SK-N-SH treated with all-trans-retinoic acid at 6 μM for 48 hours (cell line): ENCODE measurements around the gene MXRA8.

Experiments used
- ATAC-seq: fragments of 200-7000 bp; cut with Tn5 transposase; 3 replicates; pipeline ENCODE4 v1.9.1; 2020; ENCODE audit warnings: mild to moderate bottlenecking, moderate library complexity
- BACH2 ChIP-seq: fragments of 250-450 bp; sonication (Bioruptor Pico); IDR thresholded peaks from 2 replicates; pipeline ENCODE4 v1.9.0; 2021; ENCODE audit warnings: mild to moderate bottlenecking, borderline replicate concordance
- CSDC2 ChIP-seq: fragments of 250-450 bp; sonication (Bioruptor Pico); IDR thresholded peaks from 2 replicates; pipeline ENCODE4 v1.5.0; 2020; ENCODE audit warnings: mild to moderate bottlenecking, moderate library complexity
- ESRRG ChIP-seq: fragments of 250-450 bp; sonication (Bioruptor Pico); IDR thresholded peaks from 2 replicates; pipeline ENCODE4 v1.6.1; 2021; ENCODE audit warnings: mild to moderate bottlenecking
- ISL1 ChIP-seq: fragments of 250-450 bp; sonication (Bioruptor Pico); IDR thresholded peaks from 2 replicates; pipeline ENCODE4 v2.1.2; 2022; ENCODE audit warnings: mild to moderate bottlenecking, moderate library complexity
- RARB ChIP-seq: fragments of 250-450 bp; sonication (Bioruptor Pico); IDR thresholded peaks from 2 replicates; pipeline ENCODE4 v1.8.0; 2021; ENCODE audit warnings: mild to moderate bottlenecking, moderate library complexity
- SNAI2 ChIP-seq: fragments of 250-450 bp; sonication (Bioruptor Pico); IDR thresholded peaks from 2 replicates; pipeline ENCODE4 v1.5.0; 2020; ENCODE audit warnings: mild to moderate bottlenecking, moderate library complexity
- TCF4 ChIP-seq: fragments of 250-450 bp; sonication (Bioruptor Pico); IDR thresholded peaks from 2 replicates; pipeline ENCODE4 v1.8.0; 2021; ENCODE audit warnings: mild to moderate bottlenecking, moderate library complexity, borderline replicate concordance
- TOX ChIP-seq: fragments of 250-450 bp; sonication (Bioruptor Pico); IDR thresholded peaks from 2 replicates; pipeline ENCODE4 v1.8.0; 2021; ENCODE audit warnings: mild to moderate bottlenecking, moderate library complexity, borderline replicate concordance
- ZC3H10 ChIP-seq: fragments of 250-450 bp; sonication (Bioruptor Pico); IDR thresholded peaks from 2 replicates; pipeline ENCODE4 v1.5.1; 2021; ENCODE audit warnings: mild to moderate bottlenecking, moderate library complexity
- ZFP3 ChIP-seq: fragments of 250-450 bp; sonication (Bioruptor Pico); IDR thresholded peaks from 2 replicates; pipeline ENCODE4 v1.5.0; 2020; ENCODE audit warnings: mild to moderate bottlenecking, moderate library complexity
- ZFP30 ChIP-seq: fragments of 450-650 bp; formaldehyde crosslinking; IDR thresholded peaks from 2 replicates; pipeline ENCODE4 v1.5.0; 2022; ENCODE audit warnings: mild to moderate bottlenecking, moderate library complexity
- ZNF565 ChIP-seq: fragments of 450-650 bp; formaldehyde crosslinking; conservative IDR thresholded peaks from 2 replicates; pipeline ENCODE4 v1.5.0; 2020; ENCODE audit warnings: low read depth, mild to moderate bottlenecking, moderate library complexity
- ZNF70 ChIP-seq: fragments of 450-650 bp; formaldehyde crosslinking; IDR thresholded peaks from 2 replicates; pipeline ENCODE4 v1.5.0; 2020; ENCODE audit warnings: mild to moderate bottlenecking, moderate library complexity
- ZNF8 ChIP-seq: fragments of 450-650 bp; formaldehyde crosslinking; IDR thresholded peaks from 2 replicates; pipeline ENCODE4 v1.5.0; 2020; ENCODE audit warnings: mild to moderate bottlenecking, moderate library complexity
- TF ChIP-seq, protein P1 (sequence below): fragments of 250-450 bp; sonication (Bioruptor Pico); IDR thresholded peaks from 2 replicates; pipeline ENCODE4 v1.5.0; 2020; ENCODE audit warnings: mild to moderate bottlenecking, moderate library complexity
- TF ChIP-seq, protein P2 (sequence below): fragments of 250-450 bp; sonication (Bioruptor Pico); IDR thresholded peaks from 2 replicates; pipeline ENCODE4 v1.8.0; 2021; ENCODE audit warnings: low read depth, mild to moderate bottlenecking, moderate library complexity, borderline replicate concordance
- TF ChIP-seq, protein P3 (sequence below): fragments of 250-450 bp; sonication (Bioruptor Pico); IDR thresholded peaks from 2 replicates; pipeline ENCODE4 v1.8.0; 2020; ENCODE audit warnings: mild to moderate bottlenecking, moderate library complexity, borderline replicate concordance
- TF ChIP-seq, protein P4 (sequence below): fragments of 250-450 bp; sonication (Bioruptor Pico); IDR thresholded peaks from 2 replicates; pipeline ENCODE4 v1.5.1; 2020; ENCODE audit warnings: low read depth, mild to moderate bottlenecking, moderate library complexity

The MXRA8 gene

DNA sequence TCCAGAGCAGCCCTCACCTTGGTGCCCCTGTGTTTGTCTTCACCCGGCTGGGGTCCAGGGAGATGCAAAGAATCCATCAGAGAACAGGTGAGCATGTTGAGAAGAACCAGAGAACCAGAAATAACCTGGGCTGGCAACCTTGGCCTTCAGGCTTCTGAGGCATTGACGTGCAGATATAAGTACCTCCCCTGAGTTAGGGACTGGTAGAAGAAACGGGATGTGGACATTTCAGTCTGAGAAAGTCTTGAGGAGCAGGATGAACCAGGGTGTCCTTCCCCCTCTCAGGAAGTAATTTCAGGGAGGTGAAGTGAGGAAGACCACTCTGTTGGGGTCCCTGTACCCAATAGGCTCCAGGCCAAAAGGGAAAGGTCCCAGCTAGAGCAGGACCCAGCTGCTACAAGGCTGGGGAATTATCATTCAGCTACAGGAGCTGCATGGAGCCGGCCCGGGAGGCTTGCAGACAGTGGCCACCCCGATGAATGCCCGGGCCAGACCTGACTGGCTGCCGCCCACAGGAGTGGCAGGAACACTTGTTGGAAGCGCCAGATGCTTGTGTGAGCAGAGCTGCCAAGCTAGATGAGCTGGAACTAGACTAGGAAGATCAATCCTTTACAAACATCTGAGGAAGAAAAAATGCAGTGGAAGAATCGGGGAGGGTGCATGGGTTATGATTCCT is 18.3 kb upstream of the MXRA8 start:
- no peak for ATAC-seq
- no peak for TF ChIP-seq TOX (CRISPR knock-in tag)
- TF ChIP-seq ZNF8 (CRISPR knock-in tag): no peak
- no peak for TF ChIP-seq ZFP30 (CRISPR knock-in tag)

DNA sequence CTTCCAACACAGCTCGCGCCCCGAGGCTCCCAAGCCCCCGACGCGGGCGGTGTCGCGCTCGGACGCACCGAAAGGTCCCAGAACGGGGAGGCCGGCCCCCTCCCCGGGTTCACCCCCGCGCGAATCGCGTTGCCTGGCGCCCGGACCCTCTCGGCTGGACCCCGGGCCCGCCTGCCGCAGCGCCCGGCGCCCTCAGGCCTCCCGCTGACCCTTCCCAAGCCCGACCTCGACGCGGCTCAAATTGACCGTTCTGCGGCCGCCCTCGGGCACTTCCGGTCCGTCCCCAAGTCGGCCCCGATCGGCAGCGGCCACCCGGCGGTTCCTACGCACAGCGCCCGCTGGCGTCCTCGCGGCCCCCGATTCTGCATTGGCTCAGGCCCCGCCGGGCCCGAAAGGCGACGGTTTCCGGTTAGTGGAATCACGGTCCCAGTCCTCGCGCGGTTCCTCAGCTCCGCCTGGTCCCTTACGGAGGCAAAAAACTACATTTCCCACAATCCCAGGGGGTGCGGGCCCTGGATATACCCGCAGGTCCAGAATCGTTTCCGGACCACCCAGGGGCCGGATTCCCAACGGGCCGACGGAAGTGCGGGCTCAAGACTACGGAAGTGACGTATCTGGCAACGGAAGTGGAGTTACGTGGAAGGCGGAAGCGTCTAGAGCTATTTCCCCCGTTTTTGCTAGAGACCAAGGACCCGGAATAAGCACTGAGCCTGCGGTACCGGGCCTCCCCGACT is 16.7 kb upstream of the MXRA8 start, which contains the start of gene AURKAIP1:
Gene AURKAIP1, minus strand, starts transcription at position 279 of the 734 bp plus-strand sequence. CDS start 451 bp downstream, outside the sequence.
- ATAC-seq: peak; percentile 95
- TF ChIP-seq, protein P1, sequence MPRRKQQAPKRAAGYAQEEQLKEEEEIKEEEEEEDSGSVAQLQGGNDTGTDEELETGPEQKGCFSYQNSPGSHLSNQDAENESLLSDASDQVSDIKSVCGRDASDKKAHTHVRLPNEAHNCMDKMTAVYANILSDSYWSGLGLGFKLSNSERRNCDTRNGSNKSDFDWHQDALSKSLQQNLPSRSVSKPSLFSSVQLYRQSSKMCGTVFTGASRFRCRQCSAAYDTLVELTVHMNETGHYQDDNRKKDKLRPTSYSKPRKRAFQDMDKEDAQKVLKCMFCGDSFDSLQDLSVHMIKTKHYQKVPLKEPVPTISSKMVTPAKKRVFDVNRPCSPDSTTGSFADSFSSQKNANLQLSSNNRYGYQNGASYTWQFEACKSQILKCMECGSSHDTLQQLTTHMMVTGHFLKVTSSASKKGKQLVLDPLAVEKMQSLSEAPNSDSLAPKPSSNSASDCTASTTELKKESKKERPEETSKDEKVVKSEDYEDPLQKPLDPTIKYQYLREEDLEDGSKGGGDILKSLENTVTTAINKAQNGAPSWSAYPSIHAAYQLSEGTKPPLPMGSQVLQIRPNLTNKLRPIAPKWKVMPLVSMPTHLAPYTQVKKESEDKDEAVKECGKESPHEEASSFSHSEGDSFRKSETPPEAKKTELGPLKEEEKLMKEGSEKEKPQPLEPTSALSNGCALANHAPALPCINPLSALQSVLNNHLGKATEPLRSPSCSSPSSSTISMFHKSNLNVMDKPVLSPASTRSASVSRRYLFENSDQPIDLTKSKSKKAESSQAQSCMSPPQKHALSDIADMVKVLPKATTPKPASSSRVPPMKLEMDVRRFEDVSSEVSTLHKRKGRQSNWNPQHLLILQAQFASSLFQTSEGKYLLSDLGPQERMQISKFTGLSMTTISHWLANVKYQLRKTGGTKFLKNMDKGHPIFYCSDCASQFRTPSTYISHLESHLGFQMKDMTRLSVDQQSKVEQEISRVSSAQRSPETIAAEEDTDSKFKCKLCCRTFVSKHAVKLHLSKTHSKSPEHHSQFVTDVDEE (CRISPR knock-in tag): peak; percentile 67
- TF ChIP-seq, protein P2, sequence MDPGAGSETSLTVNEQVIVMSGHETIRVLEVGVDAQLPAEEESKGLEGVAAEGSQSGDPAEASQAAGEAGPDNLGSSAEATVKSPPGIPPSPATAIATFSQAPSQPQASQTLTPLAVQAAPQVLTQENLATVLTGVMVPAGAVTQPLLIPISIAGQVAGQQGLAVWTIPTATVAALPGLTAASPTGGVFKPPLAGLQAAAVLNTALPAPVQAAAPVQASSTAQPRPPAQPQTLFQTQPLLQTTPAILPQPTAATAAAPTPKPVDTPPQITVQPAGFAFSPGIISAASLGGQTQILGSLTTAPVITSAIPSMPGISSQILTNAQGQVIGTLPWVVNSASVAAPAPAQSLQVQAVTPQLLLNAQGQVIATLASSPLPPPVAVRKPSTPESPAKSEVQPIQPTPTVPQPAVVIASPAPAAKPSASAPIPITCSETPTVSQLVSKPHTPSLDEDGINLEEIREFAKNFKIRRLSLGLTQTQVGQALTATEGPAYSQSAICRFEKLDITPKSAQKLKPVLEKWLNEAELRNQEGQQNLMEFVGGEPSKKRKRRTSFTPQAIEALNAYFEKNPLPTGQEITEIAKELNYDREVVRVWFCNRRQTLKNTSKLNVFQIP: peak; percentile 88; the same call in 1 of the 2 replicates
- TF ChIP-seq ESRRG (CRISPR knock-in tag) (no peak), ZFP3 (peak; percentile 80; the same call in 1 of the 2 replicates), ZNF8 (CRISPR knock-in tag) (peak; percentile 62; the same call in 1 of the 2 replicates), TCF4 (CRISPR knock-in tag) (no peak), ZNF70 (peak; percentile 10; the same call in 1 of the 2 replicates)
- TF ChIP-seq, protein P3, sequence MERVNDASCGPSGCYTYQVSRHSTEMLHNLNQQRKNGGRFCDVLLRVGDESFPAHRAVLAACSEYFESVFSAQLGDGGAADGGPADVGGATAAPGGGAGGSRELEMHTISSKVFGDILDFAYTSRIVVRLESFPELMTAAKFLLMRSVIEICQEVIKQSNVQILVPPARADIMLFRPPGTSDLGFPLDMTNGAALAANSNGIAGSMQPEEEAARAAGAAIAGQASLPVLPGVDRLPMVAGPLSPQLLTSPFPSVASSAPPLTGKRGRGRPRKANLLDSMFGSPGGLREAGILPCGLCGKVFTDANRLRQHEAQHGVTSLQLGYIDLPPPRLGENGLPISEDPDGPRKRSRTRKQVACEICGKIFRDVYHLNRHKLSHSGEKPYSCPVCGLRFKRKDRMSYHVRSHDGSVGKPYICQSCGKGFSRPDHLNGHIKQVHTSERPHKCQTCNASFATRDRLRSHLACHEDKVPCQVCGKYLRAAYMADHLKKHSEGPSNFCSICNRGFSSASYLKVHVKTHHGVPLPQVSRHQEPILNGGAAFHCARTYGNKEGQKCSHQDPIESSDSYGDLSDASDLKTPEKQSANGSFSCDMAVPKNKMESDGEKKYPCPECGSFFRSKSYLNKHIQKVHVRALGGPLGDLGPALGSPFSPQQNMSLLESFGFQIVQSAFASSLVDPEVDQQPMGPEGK (CRISPR knock-in tag): peak; percentile 72; the same call in 1 of the 2 replicates

DNA sequence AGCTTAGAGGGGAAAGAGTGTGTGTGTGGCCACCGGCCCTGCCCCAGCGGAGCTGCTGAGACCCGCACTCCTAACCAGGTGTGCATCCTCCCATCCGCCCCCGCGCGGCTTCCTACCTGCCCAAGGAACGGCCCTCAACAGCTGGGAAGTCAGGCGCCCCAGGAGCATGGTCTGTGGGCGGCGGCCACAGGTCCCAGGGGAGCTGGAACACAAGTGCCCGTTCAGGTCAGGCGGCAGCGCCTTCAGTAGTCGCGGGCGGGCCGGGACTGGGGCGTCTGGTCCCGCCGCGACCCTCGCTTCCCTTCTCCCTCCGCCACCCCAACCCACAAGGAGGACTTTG is 16.2 kb upstream of the MXRA8 start:
- no peak for TF ChIP-seq RARB (CRISPR knock-in tag)
- no peak for TF ChIP-seq ZFP30 (CRISPR knock-in tag)
- no peak for TF ChIP-seq SNAI2 (CRISPR knock-in tag)
- TF ChIP-seq TCF4 (CRISPR knock-in tag): no peak
- no peak for TF ChIP-seq ISL1 (CRISPR knock-in tag)
- no peak for TF ChIP-seq ZNF70
- TF ChIP-seq, protein P4, sequence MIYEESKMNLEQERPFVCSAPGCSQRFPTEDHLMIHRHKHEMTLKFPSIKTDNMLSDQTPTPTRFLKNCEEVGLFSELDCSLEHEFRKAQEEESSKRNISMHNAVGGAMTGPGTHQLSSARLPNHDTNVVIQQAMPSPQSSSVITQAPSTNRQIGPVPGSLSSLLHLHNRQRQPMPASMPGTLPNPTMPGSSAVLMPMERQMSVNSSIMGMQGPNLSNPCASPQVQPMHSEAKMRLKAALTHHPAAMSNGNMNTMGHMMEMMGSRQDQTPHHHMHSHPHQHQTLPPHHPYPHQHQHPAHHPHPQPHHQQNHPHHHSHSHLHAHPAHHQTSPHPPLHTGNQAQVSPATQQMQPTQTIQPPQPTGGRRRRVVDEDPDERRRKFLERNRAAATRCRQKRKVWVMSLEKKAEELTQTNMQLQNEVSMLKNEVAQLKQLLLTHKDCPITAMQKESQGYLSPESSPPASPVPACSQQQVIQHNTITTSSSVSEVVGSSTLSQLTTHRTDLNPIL (CRISPR knock-in tag): no peak
- TF ChIP-seq ZNF8 (CRISPR knock-in tag): no peak
- TF ChIP-seq, protein P2: no peak
- no peak for TF ChIP-seq CSDC2 (CRISPR knock-in tag)
- no peak for TF ChIP-seq ZFP3
- TF ChIP-seq BACH2 (CRISPR knock-in tag): no peak
- TF ChIP-seq, protein P3 (CRISPR knock-in tag): no peak
- TF ChIP-seq ZC3H10 (CRISPR knock-in tag): no peak
- TF ChIP-seq ZNF565 (CRISPR knock-in tag): no peak
- TF ChIP-seq TOX (CRISPR knock-in tag): no peak
- ATAC-seq: peak; percentile 1; the same call in 2 of the 3 replicates
